Upper lobe of left lung (tissue), 6 donors: ENCODE data around the gene MAJIN. TPM values are rescaled to one million over a fixed set of nuclear protein-coding genes. Genes with fewer than 3 reads are reported as not detected.

Experiments used
- ATAC-seq, 2 donors: fragments of 200-7000 bp; cut with Tn5 transposase; one replicate each; pipeline ENCODE4 v1.9.1; 2022; ENCODE audit warnings: mild to moderate bottlenecking in 2 of 2, moderate library complexity in 2 of 2; ENCODE audit not compliant: low FRiP score in 2 of 2
- DNase-seq, 2 donors: peaks; one replicate each; pipeline ENCODE4 v3.0.0-alpha.2; 2019 to 2020
- H3K27ac ChIP-seq, 4 donors: fragments of 200-600 bp; sonication (generic); one replicate each; pipeline ENCODE4 v1.5.1; 2016 to 2019
- H3K27me3 ChIP-seq, 4 donors: fragments of 200-600 bp; sonication (generic); one replicate each; pipeline ENCODE4 v1.5.1; 2017 to 2019
- H3K36me3 ChIP-seq, 4 donors: fragments of 200-600 bp; sonication (generic); one replicate each; pipeline ENCODE4 v1.5.1; 2016 to 2019
- H3K4me1 ChIP-seq, 4 donors: fragments of 200-600 bp; sonication (generic); one replicate each; pipeline ENCODE4 v1.5.1; 2018 to 2019
- H3K4me3 ChIP-seq, 4 donors: fragments of 200-600 bp; sonication (generic); one replicate each; pipeline ENCODE4 v1.5.1; 2017 to 2019; ENCODE audit warnings: mild to moderate bottlenecking in 2 of 4, moderate library complexity in 1 of 4
- H3K9me3 ChIP-seq, 4 donors: fragments of 200-600 bp; sonication (generic); one replicate each; pipeline ENCODE4 v1.5.1; 2018 to 2019
- EP300 ChIP-seq, 4 donors: sonication (generic); formaldehyde crosslinking; IDR thresholded peaks; one replicate each; pipeline ENCODE4 v1.5.1; 2017; ENCODE audit warnings: antibody characterized with exemption in 4 of 4, control low read depth in 2 of 4
- POLR2A ChIP-seq, 4 donors: fragments of 450-650 bp; IDR thresholded peaks; one replicate each; pipeline ENCODE4 v1.5.1; 2016 to 2017; ENCODE audit warnings: antibody characterized with exemption in 4 of 4, mild to moderate bottlenecking in 2 of 4
- POLR2AphosphoS5 ChIP-seq, 2 donors: sonication (generic); formaldehyde crosslinking; IDR thresholded peaks; one replicate each; pipeline ENCODE4 v1.5.1; 2017; ENCODE audit warnings: antibody characterized with exemption in 2 of 2
- WGBS, 2 donors: methylation state at CpG; one replicate each; pipeline ENCODE4 v1.1.5; 2017 to 2018; 5-methylcytosine and 5-hydroxymethylcytosine counted together
- total RNA-seq, 6 donors: library from RNA; depleted of rRNA in 4 of 6; stranded (reverse); fragments of >200 nt in 4 of 6; gene quantifications; one replicate each; pipeline versions ENCODE4 v1.1.0 to v1.2.1, GENCODE V29; 2016 to 2021
- TF ChIP-seq, protein P1 (sequence below), 6 experiments: fragments of 450-650 bp in 4 of 6; fragments of 200-600 bp in 2 of 6; sonication (generic) in 2 of 6; IDR thresholded peaks; one replicate each; pipeline ENCODE4 v1.5.1; 2016 to 2019; ENCODE audit warnings: antibody characterized with exemption in 6 of 6
- donor health status: DM: no; HTN: no; CAD: no; lungs with moderate emphysema.
- donor health status: DM: no; HTN: yes; CAD: no; lungs with severe emphysema.

The MAJIN gene
- total RNA-seq, 6 donors from 2014 or later: 0.15 TPM; not detected in 5

DNA sequence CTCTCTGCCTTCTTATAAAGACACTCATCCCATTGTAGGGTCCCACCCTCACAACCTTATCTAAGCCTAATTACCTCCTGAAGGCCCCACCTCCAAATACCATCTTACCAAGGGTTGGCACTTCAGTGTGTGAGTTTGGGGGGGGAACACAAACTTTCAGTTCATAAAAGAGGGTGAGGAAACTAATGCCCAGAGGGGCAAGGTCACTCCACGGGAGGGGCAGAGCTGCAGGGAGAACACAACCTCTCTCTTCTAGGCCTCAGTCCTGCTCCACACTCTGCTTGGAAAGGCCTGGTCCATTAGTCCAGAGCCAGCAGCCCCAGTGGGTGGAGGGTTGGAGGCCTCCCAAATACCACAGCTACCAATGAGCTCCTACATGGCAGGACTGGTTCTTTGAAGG lies 27.6 kb upstream of the MAJIN start:
- TF ChIP-seq EP300 (IDR thresholded peaks at IDR 0.05): no peak
- TF ChIP-seq, protein P1, sequence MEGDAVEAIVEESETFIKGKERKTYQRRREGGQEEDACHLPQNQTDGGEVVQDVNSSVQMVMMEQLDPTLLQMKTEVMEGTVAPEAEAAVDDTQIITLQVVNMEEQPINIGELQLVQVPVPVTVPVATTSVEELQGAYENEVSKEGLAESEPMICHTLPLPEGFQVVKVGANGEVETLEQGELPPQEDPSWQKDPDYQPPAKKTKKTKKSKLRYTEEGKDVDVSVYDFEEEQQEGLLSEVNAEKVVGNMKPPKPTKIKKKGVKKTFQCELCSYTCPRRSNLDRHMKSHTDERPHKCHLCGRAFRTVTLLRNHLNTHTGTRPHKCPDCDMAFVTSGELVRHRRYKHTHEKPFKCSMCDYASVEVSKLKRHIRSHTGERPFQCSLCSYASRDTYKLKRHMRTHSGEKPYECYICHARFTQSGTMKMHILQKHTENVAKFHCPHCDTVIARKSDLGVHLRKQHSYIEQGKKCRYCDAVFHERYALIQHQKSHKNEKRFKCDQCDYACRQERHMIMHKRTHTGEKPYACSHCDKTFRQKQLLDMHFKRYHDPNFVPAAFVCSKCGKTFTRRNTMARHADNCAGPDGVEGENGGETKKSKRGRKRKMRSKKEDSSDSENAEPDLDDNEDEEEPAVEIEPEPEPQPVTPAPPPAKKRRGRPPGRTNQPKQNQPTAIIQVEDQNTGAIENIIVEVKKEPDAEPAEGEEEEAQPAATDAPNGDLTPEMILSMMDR (IDR thresholded peaks at IDR 0.05): no peak
- no peak for TF ChIP-seq POLR2AphosphoS5 (IDR thresholded peaks at IDR 0.05)
- no peak for TF ChIP-seq POLR2A (IDR thresholded peaks at IDR 0.05)
- WGBS, 2 donors: 67 to 78% methylated on average over 1 of the region's 1 CpG

DNA sequence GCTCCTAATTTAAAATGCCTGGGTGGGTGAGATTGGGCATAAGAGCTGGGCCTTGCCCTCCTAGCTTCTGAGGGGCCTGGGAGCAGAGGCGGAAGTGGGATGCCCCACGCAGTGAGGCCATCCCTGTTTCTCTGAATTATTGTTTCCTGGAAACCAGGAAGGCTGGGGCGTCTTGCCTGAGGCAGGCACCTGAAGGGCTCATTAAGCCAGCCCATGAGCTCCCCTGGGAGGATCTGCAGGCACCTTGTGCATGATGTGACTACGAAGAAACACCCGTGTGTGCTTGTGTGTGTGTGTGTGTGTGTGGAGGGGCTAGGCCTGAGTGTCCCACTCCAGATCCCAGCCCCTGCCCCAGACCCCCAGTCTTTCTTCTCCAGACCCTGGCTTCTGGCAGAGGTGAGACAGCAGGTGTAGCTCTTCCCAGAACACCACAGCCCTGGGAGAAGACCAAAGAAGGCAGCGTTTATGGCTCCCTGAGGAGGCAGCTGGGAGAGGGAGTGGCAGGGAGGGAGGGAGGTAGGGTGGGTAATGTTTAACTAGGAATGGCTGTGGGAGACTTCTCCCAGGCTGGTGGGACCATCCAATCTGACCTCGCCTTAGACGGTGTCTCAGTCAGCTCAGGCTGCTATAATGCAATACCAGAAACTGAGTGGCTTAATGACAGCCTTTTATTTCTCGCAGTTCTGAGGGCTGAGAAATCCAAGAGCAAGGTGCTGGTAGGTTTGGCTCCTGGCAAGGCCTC lies 27.0 kb upstream of the MAJIN start:
- no peak overlapping the region for H3K27ac ChIP-seq
- H3K36me3 ChIP-seq: no peaks in the 10 kb centered on the region
- DNase-seq: no peak
- no peaks in the 10 kb centered on the region for H3K9me3 ChIP-seq
- no peaks in the 10 kb centered on the region for H3K27me3 ChIP-seq
- no peak for ATAC-seq
- TF ChIP-seq POLR2AphosphoS5 (IDR thresholded peaks at IDR 0.05): no peak
- TF ChIP-seq, protein P1 (IDR thresholded peaks at IDR 0.05): no peak
- TF ChIP-seq EP300 (IDR thresholded peaks at IDR 0.05): no peak
- TF ChIP-seq POLR2A (IDR thresholded peaks at IDR 0.05): no peak
- H3K4me1 ChIP-seq: peaks cover 19 to 38% (median 31%) of the 10 kb centered on the region in 4 donors
- WGBS, 2 donors: 72 to 77% methylated on average over 7 to 9 of the region's 9 CpGs
- no peak overlapping the region for H3K4me3 ChIP-seq

More for the DNA sequence above, 27.6 kb upstream of the MAJIN start:
- Histone ChIP-seq H3K27me3 (no peaks in the 10 kb centered on the region), H3K4me3 (no peak overlapping the region), H3K4me1 (peaks cover 17 to 31% (median 27%) of the 10 kb centered on the region in 4 donors), H3K36me3 (no peaks in the 10 kb centered on the region), H3K9me3 (no peaks in the 10 kb centered on the region), H3K27ac (no peak overlapping the region)
- ATAC-seq (no peak), DNase-seq (no peak)

DNA sequence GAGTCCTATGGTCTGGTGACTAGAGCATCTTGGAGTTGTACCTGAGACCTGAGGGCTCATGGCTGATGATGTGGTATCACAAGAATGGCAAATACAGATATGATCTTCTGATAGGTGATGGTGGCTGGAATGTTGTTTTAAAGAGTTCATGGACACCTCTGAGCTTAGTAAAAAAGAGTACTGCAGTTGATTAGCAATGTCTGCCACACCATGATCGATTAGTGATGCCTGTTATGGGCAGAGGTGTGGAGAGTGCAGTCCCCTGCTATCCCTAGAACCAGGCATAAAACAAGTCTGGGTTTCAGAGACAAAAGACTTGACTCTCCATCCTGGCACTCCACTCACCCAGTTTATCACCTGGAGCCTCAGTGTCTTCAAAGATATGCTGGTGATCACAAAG lies 26.2 kb upstream of the MAJIN start:
- H3K27me3 ChIP-seq: no peaks in the 10 kb centered on the region
- peaks cover 21 to 43% (median 33%) of the 10 kb centered on the region in 4 donors for H3K4me1 ChIP-seq
- no peak overlapping the region for H3K4me3 ChIP-seq
- 100% methylated on average over 1 of the region's 1 CpG for WGBS, 2 donors
- no peaks in the 10 kb centered on the region for H3K9me3 ChIP-seq
- H3K36me3 ChIP-seq: no peaks in the 10 kb centered on the region
- TF ChIP-seq, protein P1 (IDR thresholded peaks at IDR 0.05): no peak
- no peak for TF ChIP-seq POLR2A (IDR thresholded peaks at IDR 0.05)
- TF ChIP-seq POLR2AphosphoS5 (IDR thresholded peaks at IDR 0.05): no peak
- TF ChIP-seq EP300 (IDR thresholded peaks at IDR 0.05): no peak
- ATAC-seq (no peak), DNase-seq (no peak)
- no peak overlapping the region for H3K27ac ChIP-seq

DNA sequence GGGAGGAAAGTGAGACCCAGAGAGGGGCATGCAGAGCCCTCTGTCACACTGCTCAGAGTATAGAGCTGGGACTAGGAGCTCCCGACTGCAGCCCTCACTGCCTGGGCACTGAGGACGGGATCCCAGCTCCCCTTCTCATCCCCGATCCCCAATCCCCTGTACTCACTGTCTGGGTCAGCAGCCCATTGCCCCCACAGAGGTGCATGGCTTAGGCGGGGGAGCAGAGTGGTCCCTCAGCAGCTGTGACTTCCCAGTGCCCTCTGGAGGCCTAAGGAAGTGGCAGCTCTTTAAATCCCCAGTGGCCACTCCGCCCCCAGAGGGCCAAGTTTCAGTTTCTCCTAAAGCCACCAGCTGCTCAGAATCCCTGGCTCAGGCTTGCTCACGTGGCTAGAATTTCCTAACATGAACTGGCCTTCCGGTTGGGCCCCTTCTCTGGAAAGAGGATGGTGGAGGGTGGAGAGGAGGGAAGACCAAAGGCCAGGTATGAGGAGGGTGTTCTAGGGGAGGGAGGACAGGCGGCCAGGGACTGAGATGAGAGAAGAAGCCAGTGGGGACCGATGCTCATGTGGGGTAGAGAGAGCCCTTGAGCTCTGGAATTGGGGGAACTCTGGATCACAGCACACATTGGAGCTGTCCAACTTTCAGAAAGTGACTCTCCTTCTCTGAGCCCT lies 24.9 kb upstream of the MAJIN start, which contains the start of gene BATF2:
Gene BATF2 (minus strand): TSS at position 262 of the 671 bp plus-strand sequence. CDS start 57 bp downstream, at position 205.
- H3K4me3 ChIP-seq: peak within 1 kb of the TSS; percentile 43 to 66 (median 53)
- ATAC-seq (peak; percentile 90 to 91), DNase-seq (peak in 1 of 2 donors; percentile 92)
- peaks cover 23 to 48% (median 36%) of the 10 kb centered on the region in 4 donors for H3K4me1 ChIP-seq
- WGBS, 2 donors: 18 to 25% methylated on average over 5 to 8 of the region's 9 CpGs
- no peaks in the 10 kb centered on the region for H3K27me3 ChIP-seq
- H3K36me3 ChIP-seq: peaks cover 0 to 3% (median 0%) of the 10 kb centered on the region in 4 donors
- H3K9me3 ChIP-seq: no peaks in the 10 kb centered on the region
- H3K27ac ChIP-seq: peak within 1 kb of the TSS; percentile 71 to 87 (median 84)
- TF ChIP-seq POLR2A (IDR thresholded peaks at IDR 0.05) (peak in 2 of 4 donors; percentile 28 to 82), POLR2AphosphoS5 (IDR thresholded peaks at IDR 0.05) (peak; percentile 65 to 87), EP300 (IDR thresholded peaks at IDR 0.05) (no peak)
- TF ChIP-seq, protein P1 (IDR thresholded peaks at IDR 0.05): peak; percentile 49 to 84 (median 78)
